HCT116 (cell line): ENCODE results near the gene LMTK3.

ENCODE experiments used
- POLR2A ChIP-seq: IDR thresholded peaks from 2 replicates; pipeline ENCODE4 v1.7.0; 2011; ENCODE audit warnings: borderline replicate concordance; ENCODE audit not compliant: insufficient read depth, insufficient read length; ENCODE audit errors: extremely low read depth
- POLR2AphosphoS5 ChIP-seq: IDR thresholded peaks from 2 replicates; pipeline ENCODE4 v1.6.1; 2011; ENCODE audit warnings: mild to moderate bottlenecking, low read depth, low read length, moderate library complexity
- SIN3A ChIP-seq: IDR thresholded peaks from 2 replicates; pipeline ENCODE4 v1.6.1; 2012; ENCODE audit warnings: low read depth

GRCh38 chr19:48436586-48436985, 75.0 kb downstream of the LMTK3 start:
- no peak for TF ChIP-seq POLR2AphosphoS5
- no peak for TF ChIP-seq POLR2A
- no peak for TF ChIP-seq SIN3A
